ENCODE measurements around the gene TRPT1. TPM values are rescaled to one million over a fixed set of nuclear protein-coding genes. Genes with fewer than 3 reads are reported as not detected.

The TRPT1 gene
- total RNA-seq, 4 donors from 2014 or later, result 82.5 to 90.2 (median 87.4) TPM

DNA sequence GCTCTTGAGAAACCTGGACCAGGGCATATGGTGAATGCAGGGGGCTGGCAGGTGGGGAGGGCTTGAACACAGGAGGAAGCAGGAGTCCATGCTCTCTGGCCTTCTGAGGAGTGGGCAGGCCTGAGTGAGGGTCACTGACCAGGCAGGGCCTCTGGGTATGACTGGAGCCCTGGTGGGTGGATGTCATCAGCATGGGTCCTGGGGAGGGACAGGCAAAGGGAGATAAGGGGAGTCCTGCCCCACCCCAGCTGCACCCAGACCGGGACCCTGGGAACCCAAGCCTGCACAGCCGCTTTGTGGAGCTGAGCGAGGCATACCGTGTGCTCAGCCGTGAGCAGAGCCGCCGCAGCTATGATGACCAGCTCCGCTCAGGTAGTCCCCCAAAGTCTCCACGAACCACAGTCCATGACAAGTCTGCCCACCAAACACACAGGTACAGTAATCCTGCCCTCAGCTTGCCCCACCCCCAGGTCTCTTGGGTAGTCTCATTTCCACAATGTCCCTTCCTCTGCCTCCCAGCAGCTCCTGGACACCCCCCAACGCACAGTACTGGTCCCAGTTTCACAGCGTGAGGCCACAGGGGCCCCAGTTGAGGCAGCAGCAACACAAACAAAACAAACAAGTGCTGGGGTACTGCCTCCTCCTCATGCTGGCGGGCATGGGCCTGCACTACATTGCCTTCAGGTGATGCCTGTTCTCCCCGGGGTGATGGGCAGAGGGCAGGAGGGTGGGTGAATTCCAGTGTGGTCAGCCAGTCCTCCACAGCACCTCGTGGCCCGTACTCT, 6.4 kb upstream of the TRPT1 start:
- Histone ChIP-seq H3K4me1 (peaks cover 0 to 63% (median 27%) of the 10 kb centered on the region in 4 donors), H3K36me3 (peaks cover 0 to 3% (median 0%) of the 10 kb centered on the region in 3 donors), H3K27me3 (no peaks in the 10 kb centered on the region), H3K4me3 (no peak overlapping the region), H3K9me3 (no peaks in the 10 kb centered on the region), H3K27ac (peak overlapping the region in 1 of 4 donors; percentile 17)
- TF ChIP-seq POLR2A (IDR thresholded peaks at IDR 0.05), result no peak
- no peak for TF ChIP-seq CTCF (IDR thresholded peaks at IDR 0.05)
- DNase-seq, result no peak

GRCh38 chr11:64231546-64231945, 5.6 kb upstream of the TRPT1 start:
- TF ChIP-seq POLR2A (IDR thresholded peaks at IDR 0.05) (no peak), CTCF (IDR thresholded peaks at IDR 0.05) (no peak)
- peaks cover 0 to 67% (median 29%) of the 10 kb centered on the region in 4 donors for H3K4me1 ChIP-seq
- H3K4me3 ChIP-seq, result peak overlapping the region in 1 of 4 donors; percentile 89
- H3K27me3 ChIP-seq, result no peaks in the 10 kb centered on the region
- H3K9me3 ChIP-seq, result no peaks in the 10 kb centered on the region
- H3K36me3 ChIP-seq, result no peaks in the 10 kb centered on the region
- peak overlapping the region in 1 of 4 donors; percentile 91 for H3K27ac ChIP-seq
- DNase-seq, result no peak

DNA sequence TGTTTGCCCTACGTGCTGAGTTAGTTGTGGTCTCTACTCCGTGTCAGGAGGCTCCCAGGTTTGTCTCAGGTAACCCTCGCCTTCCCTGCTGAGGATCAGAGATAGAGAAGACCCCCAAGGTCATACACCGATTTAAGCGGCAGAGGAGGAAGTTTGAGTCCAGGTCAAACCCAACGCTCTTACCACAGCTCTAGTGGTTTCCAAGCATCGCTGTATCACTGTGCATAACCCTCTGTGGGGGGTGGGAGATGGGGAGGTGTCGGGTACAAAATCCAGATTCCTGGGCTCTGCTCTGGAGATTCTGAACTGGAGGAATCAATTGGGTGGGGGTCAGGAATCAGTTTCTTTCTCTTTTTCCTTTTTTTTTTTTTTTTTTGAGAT, 5.0 kb upstream of the TRPT1 start:
- Histone ChIP-seq H3K4me1 (peaks cover 0 to 62% (median 29%) of the 10 kb centered on the region in 4 donors), H3K9me3 (no peaks in the 10 kb centered on the region), H3K27ac (peak overlapping the region; percentile 90 to 94 (median 92)), H3K27me3 (no peaks in the 10 kb centered on the region), H3K4me3 (peak overlapping the region; percentile 54 to 89 (median 74)), H3K36me3 (no peaks in the 10 kb centered on the region)
- TF ChIP-seq POLR2A (IDR thresholded peaks at IDR 0.05), result no peak
- no peak for TF ChIP-seq CTCF (IDR thresholded peaks at IDR 0.05)
- no peak for DNase-seq

- Histone ChIP-seq H3K4me3 (peak within 1 kb of the TSS; percentile 54 to 89 (median 74)), H3K27ac (peak within 1 kb of the TSS; percentile 90 to 94 (median 92)), H3K36me3 (no peaks in the 10 kb centered on the region), H3K4me1 (peaks cover 0 to 59% (median 25%) of the 10 kb centered on the region in 4 donors), H3K9me3 (no peaks in the 10 kb centered on the region), H3K27me3 (no peaks in the 10 kb centered on the region)
- no peak for TF ChIP-seq CTCF (IDR thresholded peaks at IDR 0.05)
- peak in 1 of 2 donors; percentile 52 for TF ChIP-seq POLR2A (IDR thresholded peaks at IDR 0.05)
- DNase-seq, result peak; percentile 95 to 99 (median 98)
Observed at GRCh38 chr11:64230171-64230984, 4.4 kb upstream of the TRPT1 start, which contains the start of gene DNAJC4. Gene DNAJC4, plus strand, starts transcription at chr11:64230548. Its CDS starts 307 bp downstream, at chr11:64230855.

DNA sequence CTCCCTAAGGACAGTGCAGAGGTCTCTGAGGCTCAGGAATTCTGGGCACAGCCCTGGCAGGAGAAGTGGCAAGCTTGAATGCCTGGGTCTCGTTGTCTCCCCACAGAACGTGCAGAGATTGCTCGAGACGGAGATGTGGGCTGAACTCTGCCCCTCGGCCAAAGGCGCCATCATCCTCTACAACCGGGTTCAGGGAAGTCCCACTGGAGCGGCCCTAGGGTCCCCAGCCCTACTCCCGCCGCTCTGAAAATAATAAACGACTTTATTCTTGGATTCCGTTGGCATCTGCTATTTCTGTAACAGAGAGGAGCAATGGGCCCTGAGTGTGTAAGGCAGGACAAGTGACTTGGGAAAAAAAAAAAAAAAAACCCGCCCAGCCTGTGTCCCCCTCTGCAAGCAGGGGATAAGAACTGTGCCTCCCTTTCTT, 3.8 kb upstream of the TRPT1 start:
- Histone ChIP-seq H3K4me1 (peaks cover 0 to 60% (median 22%) of the 10 kb centered on the region in 4 donors), H3K36me3 (no peaks in the 10 kb centered on the region), H3K27me3 (no peaks in the 10 kb centered on the region), H3K4me3 (peak overlapping the region; percentile 54 to 89 (median 74)), H3K27ac (peak overlapping the region; percentile 90 to 94 (median 92)), H3K9me3 (no peaks in the 10 kb centered on the region)
- DNase-seq, result no peak
- TF ChIP-seq CTCF (IDR thresholded peaks at IDR 0.05), result no peak
